Measurements from ENCODE around the gene IMMP2L. TPM values are rescaled to one million over a fixed set of nuclear protein-coding genes. Genes with fewer than 3 reads are reported as not detected.

Gene IMMP2L
- total RNA-seq, 1 experiment from 2014 or later: 13.6 TPM

GRCh38 chr7:111101856-111102646 lies 460.2 kb downstream of the IMMP2L start:
- Mint-ChIP-seq H3K36me3 (no peaks in the 10 kb centered on the region), H3K9me3 (no peaks in the 10 kb centered on the region), H3K4me3 (no peak overlapping the region), H3K27ac (no peak overlapping the region), H3K4me1 (peaks cover 65% of the 10 kb centered on the region), H3K27me3 (ENCODE audit: low read depth) (no peaks in the 10 kb centered on the region)
- TF ChIP-seq E2F4 (CRISPR knock-in tag; IDR thresholded peaks at IDR 0.05; ENCODE audit: borderline replicate concordance, low read depth): no peak
- TF ChIP-seq MAX (CRISPR knock-in tag; IDR thresholded peaks at IDR 0.05): no peak
- TF ChIP-seq GABPB1 (CRISPR knock-in tag; IDR thresholded peaks at IDR 0.05): no peak
- no peak for TF ChIP-seq ZNF423 (CRISPR knock-in tag; IDR thresholded peaks at IDR 0.05)
- no peak for TF ChIP-seq MYBL2 (CRISPR knock-in tag; IDR thresholded peaks at IDR 0.05)
- no peak for TF ChIP-seq FOXP4 (CRISPR knock-in tag; IDR thresholded peaks at IDR 0.05)
- TF ChIP-seq SMAD3 (CRISPR knock-in tag; IDR thresholded peaks at IDR 0.05; ENCODE audit: borderline replicate concordance): no peak
- TF ChIP-seq MXD4 (CRISPR knock-in tag; IDR thresholded peaks at IDR 0.05; ENCODE audit: borderline replicate concordance): no peak
- TF ChIP-seq ZBTB21 (CRISPR knock-in tag; IDR thresholded peaks at IDR 0.05; ENCODE audit: borderline replicate concordance): no peak
- TF ChIP-seq TP53 (CRISPR knock-in tag; IDR thresholded peaks at IDR 0.05): no peak
- TF ChIP-seq ZNF138 (CRISPR knock-in tag; conservative IDR thresholded peaks at IDR 0.05): no peak
- TF ChIP-seq PRRX2 (CRISPR knock-in tag; IDR thresholded peaks at IDR 0.05): no peak
- no peak for TF ChIP-seq JAZF1 (CRISPR knock-in tag; IDR thresholded peaks at IDR 0.05)
- no peak for TF ChIP-seq OVOL2 (CRISPR knock-in tag; IDR thresholded peaks at IDR 0.05; ENCODE audit: borderline replicate concordance)
- CTCF ChIA-PET: no interaction called here
- ATAC-seq: no peak
- POLR2A ChIA-PET: no interaction called here
- no peak for DNase-seq (ENCODE audit: low spot score)

GRCh38 chr7:111098926-111099250 lies 463.4 kb downstream of the IMMP2L start:
- Mint-ChIP-seq H3K4me3 (no peak overlapping the region), H3K36me3 (no peaks in the 10 kb centered on the region), H3K27ac (no peak overlapping the region), H3K4me1 (peaks cover 67% of the 10 kb centered on the region), H3K27me3 (ENCODE audit: low read depth) (peaks cover 8% of the 10 kb centered on the region), H3K9me3 (no peaks in the 10 kb centered on the region)
- ChIA-PET POLR2A (no interaction called here), CTCF (interaction anchor here (0.6 to 1.3 kb wide), 24 partner anchors 8 to 895 kb away, joined by 3 to 7 read pairs (median 3); partner anchors contain the start of gene LRRN3)
- no peak for ATAC-seq
- DNase-seq (ENCODE audit: low spot score): no peak
- TF ChIP-seq ZNF317 (CRISPR knock-in tag; IDR thresholded peaks at IDR 0.05; ENCODE audit: borderline replicate concordance, low read depth): no peak
- no peak for TF ChIP-seq ZNF671 (CRISPR knock-in tag; IDR thresholded peaks at IDR 0.05)
- no peak for TF ChIP-seq GTF2I (CRISPR knock-in tag; conservative IDR thresholded peaks at IDR 0.05)
- no peak for TF ChIP-seq GRHL2 (CRISPR knock-in tag; IDR thresholded peaks at IDR 0.05; ENCODE audit: insufficient replicate concordance, severe bottlenecking)
- TF ChIP-seq OVOL2 (CRISPR knock-in tag; IDR thresholded peaks at IDR 0.05; ENCODE audit: borderline replicate concordance): no peak
- no peak for TF ChIP-seq ZMAT4 (CRISPR knock-in tag; IDR thresholded peaks at IDR 0.05)
- no peak for TF ChIP-seq E2F4 (CRISPR knock-in tag; IDR thresholded peaks at IDR 0.05; ENCODE audit: borderline replicate concordance, low read depth)
- TF ChIP-seq ZNF121 (CRISPR knock-in tag; IDR thresholded peaks at IDR 0.05): no peak
- TF ChIP-seq IRF1 (CRISPR knock-in tag; IDR thresholded peaks at IDR 0.05): no peak

Data from WTC11 (cell line).